Stimulated activated CD8-positive, alpha-beta memory T cell treated with anti-CD3 and anti-CD28 coated beads, Interleukin-12 subunit alpha, Interleukin-12 subunit beta, amount 100 ng/mL, for 4 hours (primary cell): ENCODE results near the gene LBH.

ENCODE experiments used
- DNase-seq: peaks from one replicate; pipeline ENCODE4 v3.0.0-alpha.2; 2020; ENCODE audit warnings: low read depth

The LBH gene

DNA sequence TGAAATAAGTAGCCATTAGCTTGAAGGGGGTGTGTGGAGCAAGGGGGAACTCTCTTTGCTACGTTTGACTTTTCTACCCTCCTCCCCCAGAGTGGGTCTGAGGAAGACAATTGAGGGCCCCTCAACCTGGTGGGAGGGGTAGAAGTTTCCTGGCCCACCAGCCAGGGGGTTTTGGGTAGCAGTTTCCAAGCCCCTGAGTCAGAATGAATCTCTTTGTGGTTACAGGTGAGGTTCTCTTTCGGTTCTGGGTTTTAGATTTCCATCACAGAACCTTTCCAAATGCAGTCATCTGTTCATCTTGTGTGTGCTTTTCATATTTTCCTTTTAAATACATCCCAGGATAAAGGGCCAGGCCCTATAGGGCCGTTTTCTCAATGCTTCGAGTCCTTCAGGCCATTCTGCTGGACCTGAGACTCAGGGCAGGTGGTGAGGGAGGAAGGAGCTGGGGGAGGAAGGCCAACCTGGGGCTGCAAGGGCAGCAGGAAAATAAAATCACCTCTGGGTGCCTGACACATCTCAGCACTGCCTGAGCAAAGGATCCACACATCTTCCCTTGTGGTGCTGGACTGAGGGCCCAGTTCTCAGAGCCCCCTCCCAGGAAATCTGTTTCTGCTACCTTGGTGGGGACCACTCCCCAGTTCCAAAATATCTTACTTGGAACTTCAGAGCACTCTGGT is 4.7 kb downstream of the LBH start:
- DNase-seq, result no peak

DNA sequence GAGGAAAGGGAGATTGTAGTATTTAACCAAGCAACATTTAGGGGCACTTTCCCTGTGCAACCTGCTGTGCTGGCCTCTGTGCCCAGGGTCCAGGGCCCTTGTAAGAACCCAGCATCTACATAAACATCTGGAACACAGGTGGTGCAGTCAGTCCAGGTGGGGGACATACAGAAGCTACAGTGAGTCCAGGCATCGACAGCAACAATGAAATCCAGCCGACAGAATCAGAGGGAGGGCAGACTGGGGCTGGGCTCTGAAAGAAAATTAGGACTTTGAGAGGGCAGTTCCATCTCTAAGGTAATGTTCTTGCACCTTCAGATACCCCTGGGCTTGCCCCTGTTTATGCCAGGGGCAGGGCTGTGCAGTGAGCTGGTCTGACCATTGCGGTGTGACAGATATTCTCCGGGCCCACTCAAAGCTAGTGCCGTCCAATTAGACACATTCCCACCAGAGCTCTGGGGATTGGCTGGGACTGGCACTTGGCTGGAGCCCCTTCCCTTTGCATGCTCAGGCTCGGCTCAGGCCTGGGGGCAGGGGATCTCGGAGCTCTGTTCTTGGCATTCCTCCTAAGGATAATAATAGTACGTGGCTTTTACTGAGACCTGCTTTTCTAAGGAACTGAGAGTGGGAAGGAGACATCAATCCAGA is 5.4 kb downstream of the LBH start:
- DNase-seq, result no peak

DNA sequence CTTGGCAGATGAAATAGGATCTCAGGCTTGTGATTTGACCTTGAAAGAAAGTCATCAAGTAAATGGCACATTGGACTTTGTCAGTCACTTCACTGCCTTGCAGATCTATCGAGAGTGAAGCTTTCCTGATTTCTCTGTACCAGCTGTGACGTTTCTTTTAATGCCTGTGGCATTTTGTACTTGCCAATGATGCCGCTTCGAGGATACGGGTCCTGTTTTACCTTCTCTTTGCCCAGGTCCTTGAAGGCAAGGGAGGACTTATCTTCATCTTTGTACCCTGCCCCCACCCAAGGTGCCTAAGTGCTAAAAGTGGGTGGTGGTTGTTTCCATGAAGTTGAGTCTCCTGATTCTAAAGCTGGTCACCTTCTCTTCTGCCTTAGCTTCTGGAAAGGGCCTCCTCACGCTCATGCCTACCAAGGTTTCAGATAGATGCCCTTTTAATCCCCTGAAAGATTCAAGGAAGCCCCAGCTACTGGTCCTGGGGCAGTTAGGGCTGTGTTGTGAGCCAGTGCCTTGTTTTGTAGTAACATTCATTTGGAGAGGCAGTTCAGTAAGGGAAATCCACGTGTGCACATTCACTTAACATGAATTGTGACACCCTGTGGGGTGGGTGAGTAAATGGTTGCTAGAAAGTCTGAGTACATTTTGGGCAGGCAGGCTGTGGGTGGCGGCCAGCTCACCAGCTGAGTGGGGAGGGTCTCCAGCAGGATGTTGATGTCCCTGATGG is 6.1 kb downstream of the LBH start:
- DNase-seq, result no peak

DNA sequence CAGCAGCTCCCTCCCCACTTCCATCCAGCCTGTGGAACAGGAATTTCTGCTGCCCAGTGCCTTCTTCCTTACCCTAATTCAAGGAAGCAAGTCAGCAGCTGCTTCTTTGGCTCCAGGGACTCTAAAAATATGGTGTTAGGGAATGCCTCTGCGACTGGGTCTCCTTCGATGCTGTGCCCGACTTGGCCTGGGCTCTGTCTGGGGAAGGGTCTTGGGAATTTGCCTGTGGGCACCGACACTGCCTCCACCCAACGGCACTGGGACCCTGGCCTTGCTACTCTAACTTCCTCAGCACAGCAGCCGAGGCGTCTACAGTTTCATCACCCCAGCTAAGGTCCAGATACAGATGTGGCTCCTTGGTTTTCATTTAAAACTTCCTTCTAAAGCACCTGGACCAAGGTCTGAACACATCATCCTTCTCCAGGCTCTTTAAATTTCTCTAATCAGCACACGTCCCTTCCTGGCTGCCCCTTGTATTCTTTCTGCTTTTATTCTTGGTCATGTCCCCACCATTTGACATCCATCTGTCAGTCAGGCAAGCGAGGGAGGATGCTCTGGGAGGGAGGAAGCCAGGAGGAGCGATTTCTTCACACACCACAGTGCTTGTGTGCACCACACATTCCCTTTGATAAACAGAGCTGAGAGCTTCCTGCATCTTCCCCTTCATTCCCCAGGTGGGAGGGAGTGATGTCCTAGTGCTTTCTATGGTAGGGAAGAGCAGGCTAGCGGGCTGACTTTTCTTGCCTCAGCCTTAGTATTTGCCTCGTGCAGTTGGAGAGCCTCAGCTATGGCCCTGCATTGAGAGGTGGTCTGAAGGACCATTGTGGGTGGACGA is 6.8 kb downstream of the LBH start:
- no peak for DNase-seq

DNA sequence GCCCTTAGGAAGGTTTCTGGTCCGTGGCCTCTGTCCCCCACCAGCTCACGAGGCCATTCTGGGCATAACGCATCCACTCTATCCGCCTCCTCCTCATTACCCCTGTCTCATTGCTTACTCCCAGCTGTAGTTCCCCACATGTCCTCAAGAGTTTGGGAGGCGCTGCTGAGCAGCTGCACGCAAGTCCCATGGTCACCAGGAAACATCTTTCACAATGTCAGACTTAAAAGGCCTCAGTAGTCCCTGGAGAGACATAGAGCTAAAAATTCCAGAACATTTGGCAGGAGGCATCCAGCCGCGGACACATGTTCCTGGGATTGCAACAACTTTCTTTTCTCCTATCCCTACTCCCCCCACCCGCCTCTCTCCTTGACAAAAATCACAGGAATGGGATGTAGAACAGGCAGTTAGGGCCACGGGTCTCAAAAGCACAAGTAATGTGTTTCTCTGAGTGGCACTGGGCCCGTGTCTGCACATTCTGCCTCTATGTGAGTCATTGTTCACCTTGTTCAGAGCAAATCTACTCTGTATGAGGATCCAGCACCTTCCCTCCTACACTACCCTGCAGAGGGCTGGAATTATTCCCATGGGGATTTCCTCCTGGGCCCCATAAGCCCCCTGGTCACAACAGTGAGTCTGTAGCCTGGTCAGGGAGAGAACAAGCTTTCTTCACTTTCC is 8.1 kb downstream of the LBH start:
- no peak for DNase-seq

DNA sequence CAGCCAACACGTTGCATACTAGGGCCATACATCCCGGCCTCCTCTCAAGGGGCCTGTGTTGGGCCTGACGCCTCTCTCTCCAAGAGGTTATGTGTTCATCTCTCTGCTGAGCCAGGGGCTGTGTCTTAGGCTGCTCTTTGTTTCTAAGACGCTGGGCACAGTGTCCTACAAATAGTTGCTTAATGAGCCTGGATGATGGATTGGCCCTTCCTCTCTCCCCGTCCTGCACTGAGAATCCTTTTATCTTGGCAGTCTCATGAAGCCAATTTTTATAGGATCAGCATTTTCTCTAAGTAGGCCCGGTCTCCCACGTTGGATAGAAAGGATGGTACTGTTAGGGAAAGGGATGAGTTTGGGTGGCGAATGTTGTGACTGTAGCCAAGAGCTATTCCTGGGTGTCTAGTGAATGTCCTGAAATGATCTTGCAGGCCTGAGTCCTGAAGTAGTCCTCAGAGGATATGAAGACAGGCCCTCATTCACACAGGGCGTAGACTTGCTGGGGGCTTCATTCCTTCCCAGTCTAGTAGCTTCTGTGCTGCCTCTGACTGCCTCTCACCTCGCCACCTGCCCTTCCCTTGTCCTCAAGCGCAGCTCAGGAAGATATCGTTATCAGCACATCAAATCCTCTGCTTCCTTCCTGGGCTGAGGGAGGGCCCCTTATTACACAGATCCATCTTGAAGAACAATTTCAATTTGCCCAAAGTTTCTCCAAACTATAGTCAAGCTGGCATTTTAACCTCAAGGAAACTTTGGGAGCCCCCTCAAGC is 8.8 kb downstream of the LBH start:
- no peak for DNase-seq

DNA sequence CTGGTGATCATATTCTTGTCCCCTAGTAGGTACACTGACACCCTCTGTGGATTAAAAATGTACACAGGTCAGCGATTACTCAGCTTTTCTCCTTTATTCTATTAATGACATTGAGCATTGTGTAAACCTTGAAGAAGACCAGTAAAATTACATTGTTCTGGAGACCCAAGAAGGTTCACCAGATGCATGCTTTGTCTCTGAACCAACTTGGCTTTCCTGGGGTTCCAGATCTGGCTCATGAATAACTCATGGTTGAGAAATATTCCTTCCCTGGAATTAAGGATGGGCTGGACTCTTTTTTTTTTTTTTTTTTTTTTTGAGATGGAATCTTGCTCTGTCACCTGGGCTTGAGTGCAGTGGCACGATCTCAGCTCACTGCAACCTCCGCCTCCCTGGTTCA is 11.9 kb downstream of the LBH start:
- no peak for DNase-seq

DNA sequence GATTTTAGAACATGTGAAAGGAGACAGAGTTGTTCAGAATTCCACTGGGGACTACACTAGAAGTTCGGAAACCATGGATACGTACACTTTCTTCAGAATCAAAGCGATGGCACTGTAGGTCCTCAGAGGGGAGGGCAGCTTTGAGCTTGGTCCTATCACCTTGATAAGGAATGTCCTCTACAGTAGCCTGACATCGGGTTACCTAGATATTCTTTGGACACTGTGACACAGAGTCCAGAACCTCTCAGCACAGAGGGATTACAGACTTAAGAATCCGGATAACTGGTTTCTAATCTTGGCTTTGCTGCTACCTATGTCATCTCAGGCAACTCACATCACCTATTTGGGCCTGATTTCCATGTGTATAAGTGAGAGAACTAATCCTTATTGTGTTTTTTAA is 14.0 kb downstream of the LBH start:
- no peak for DNase-seq

DNA sequence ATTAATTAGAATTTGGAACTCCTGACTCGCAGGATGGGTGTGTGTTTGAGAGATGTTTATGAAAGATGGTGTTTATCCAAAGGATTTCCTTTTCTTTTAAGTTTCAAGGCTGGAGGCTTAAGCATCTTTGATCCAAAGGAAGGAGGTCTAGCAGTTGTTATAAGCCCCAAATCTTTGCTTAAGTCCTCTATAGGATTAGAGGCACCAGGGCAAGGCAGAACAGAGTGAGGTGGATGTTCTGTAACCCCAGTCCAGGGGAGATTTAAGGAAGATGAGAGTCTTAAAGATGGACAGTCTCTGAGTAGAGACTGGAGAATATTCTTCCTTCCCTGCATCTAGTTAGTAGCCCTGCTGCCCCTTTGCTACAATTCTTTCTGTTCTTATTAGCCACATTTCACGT is 17.5 kb downstream of the LBH start:
- DNase-seq, result no peak

DNA sequence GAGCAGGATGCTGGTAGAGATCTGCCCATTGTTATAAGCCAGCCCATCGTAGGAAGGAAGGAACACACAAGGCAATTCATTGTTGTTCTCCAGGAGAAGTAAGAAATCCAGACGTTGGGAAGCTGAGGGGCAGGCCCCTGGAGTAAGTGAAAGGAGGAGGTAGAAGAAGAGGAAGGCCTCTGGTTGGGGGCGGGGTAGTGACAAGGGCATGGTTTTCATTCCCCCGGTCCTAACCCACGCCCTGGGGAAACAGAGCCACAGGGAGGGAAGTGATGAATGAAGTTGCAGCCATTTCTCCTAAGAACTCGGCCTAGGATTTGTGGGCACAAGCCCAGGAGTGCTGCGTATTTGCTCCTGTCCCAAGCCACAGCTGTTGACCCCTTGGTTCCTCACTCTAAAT is 18.0 kb downstream of the LBH start:
- no peak for DNase-seq

DNA sequence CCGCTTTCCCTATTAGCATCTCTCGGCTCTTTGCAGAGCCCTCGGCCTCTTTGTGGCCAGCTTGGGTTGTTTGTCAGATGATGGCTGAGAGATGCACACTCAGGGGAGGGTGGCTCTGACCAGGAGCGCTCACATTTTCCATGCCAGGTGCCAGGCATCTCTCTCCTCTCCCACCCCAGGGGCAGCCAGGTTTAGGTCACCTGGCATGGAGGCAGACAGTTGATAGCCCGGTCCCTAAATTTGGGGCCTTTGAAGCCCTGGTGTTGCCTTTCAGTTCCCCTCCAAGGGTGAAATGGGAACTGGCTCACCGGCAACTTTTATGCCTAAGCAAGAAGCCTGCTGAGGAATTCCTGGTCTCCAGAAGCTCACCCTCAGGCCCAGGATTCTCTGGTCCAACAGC is 19.1 kb downstream of the LBH start:
- DNase-seq, result no peak

DNA sequence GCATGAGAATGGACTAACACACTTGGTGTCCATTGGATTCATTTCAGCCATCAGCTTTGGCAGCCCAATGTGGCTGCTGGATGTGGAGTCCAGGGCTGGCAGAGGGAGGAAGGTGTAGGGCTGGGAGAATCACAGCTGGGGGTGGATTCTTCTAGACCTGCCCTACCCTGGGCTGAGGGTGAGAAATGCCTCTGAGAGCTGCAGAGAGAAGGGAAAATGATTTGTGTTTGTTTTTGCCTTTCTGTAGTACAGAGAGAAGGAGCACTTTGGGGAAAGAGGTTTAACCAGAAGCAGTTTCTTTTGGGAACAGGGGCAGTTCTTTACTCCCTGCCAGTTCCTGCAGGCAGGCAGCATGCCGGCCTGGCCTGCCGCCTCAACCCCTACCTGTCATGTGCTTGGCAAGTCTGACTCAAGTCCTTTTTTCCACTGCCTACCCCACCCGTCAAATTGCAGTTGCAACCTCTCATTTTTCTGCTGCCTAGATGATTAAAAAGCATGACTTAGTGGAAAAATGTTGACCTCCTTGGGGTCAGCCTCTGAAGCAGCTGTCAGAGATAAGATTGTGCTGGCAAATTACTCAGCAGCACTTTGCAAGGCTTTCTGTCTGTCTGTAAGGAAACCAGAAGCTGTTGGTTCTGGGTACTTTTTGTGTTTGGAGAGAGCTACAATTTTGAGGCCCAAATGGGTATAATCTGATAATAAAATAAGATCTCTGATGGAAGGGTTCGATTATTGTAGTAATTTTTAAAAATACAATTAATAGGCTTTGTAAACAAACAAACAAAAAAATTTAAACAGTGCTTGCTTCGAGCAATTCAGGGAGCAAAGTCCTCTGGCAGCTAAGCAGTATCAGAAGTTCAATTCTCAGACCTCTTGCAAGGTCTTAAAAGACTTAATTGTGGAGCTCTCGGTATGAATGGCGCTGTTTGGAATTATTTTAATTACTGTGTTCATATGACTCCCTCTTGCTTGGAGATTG is 21.7 kb downstream of the LBH start:
- peak; percentile 48 for DNase-seq

DNA sequence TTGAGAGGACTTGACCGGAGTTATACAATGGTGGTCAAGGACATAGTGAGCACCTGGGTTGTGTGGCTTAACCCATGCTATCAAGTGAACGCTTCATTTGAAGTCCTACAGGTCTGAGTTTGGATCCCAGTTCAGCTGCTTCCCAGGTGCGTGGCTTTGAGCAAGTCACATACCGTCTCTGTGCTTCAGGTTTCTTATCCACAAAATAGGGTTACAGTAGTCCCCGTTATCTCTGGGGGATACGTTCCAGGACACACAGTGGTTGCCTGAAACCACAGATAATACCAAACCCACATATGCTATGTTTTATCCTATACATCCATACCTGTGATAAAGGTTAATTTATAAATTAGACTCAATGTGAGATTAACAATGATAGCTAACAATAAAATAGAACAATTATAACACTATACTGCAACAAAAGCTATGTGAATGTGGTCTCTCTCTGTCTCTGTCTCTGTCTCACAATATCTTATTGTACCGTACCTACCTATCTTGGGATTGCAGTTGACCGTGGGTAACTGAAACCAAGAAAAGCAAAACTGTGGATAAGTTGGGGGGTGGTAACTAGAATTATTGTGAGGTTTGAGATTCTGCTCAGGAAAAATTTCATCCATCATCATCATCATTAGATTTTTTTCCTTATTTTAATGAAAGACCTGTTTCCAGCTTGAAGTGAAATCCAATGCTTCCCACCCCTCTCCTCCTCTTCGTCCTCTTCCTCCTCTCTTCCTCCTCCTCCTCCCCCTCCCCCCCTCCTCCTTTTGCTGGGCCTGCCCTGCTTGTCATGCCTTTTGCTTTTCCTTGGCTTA is 22.7 kb downstream of the LBH start:
- no peak for DNase-seq

DNA sequence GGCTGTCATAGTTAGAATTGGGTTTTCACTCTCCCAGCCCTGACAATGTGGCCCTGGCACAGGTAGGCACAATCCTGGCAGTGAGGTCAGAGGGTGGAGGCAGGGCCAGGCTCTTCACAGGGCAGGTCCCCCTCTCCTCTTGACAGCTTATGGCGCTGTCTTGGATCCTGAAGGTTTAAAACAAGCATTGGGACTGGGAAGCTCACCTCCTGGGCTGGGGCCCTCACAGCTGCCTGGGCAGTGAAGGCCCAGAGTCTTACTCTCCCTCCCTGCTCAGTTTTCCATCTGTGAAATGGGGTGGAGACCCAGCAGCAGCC is 23.3 kb downstream of the LBH start:
- DNase-seq, result no peak

DNA sequence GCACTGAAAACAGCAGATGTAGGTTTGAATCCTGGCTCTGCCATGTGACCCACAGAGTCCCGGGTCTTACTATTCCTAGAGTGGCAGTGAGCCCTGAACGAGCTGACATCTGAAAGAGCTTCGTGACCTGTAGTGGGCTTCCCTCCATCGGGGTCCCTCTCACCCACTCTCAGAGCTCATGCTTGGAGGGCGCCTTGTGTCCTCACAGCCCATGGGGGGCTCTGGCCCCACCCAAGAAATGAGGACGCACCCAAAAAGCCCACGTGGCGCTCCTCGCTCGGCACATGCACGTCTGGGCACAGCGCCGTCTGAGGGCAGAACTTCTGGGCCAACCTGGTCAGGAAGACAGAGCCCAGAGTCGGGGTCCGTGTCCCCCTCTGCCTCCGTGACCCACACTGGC is 23.7 kb downstream of the LBH start:
- DNase-seq, result no peak

DNA sequence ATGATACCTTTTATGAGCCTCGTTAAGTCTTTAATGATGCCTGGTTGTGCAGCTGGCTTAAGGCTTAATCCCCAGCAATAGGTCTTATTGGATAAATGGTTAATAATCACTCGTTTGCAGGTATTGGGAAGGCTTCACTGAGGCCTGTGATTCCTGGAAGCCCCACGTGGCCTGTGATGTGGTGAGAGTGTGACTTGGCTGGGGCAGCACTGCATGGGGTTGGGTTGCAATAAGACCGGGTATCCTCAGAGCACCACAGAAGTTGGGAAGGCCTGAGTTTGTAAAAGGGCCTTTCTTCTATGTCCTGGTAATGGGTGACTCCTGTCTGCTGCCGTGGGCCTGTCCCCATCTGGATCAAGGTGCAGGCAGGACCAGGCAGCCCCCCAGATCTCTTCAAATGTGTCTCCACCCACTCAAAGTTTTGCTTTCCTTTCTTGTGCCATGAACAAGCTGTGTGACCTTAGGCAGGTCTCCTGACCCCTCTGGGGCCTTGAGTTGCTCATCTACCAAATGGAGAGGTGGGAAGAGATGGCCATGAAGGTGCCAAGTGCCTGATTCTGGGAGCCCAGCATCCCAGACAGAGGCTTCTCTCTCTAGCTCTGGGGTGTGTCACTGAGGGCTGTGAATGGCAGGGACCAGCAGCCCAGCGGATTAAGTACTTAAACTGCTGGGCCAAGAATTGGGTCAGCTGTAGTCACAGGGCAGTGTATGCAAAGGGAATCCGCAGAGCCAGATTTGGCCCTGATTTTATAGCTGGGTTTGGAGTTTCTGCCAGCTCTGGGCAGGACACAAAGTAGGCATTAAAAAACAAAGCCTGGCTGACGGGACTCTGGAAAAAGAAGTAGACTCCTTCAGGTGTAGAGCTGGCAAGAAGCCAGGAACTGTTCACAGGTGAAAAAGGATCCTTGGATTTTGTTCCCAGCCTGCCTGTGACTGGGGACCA is 24.4 kb downstream of the LBH start:
- DNase-seq, result no peak

DNA sequence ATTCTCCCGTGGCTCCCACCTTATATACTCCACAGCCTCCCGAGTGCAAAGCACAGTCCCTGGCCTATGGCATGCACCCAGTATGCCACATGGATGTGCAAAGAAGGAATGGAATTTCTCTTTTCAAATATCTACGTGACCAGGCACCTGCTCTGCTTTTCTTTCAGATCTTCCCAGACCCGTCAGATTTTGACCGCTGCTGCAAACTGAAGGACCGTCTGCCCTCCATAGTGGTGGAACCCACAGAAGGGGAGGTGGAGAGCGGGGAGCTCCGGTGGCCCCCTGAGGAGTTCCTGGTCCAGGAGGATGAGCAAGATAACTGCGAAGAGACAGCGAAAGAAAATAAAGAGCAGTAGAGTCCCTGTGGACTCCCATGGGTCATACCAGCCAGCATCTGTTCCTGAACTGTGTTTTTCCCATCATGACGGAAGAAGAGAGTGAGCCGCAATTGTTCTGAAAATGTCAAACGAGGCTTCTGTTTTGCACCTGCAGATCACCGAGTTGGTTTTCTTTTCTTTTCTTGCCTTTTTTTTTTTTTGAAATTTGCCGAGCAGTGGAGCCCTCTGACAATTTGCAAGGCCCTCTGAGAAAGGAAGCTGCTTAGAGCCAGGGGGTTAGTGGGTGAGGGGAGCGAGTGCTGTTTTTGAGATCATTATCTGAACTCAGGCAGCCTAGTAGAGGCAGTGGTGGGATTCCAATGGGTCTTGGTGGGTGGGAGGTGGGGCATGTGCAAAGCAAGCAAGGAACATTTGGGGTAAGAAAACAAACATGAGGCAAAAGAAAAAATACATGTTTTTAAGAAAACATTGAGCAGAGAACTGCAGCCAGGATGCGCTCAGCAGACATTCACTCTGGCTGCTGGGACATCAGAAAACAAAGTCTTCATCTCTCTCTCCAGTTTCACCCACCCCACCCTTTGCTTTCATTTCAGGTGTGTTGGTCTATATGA is 26.2 kb downstream of the LBH start:
- DNase-seq, result no peak
